Measurements from ENCODE around the gene KYAT1. TPM values are rescaled to one million over a fixed set of nuclear protein-coding genes. Genes with fewer than 3 reads are reported as not detected.
A peak's percentile ranks its signal among the peaks of the same experiment; 100 is the strongest.

KYAT1 gene
- total and polyA plus RNA-seq, 2 of the 13 experiments (the other 11 are each of a cell fraction or from before 2014, with no cell fraction given), result 9.2 to 46.5 TPM

DNA sequence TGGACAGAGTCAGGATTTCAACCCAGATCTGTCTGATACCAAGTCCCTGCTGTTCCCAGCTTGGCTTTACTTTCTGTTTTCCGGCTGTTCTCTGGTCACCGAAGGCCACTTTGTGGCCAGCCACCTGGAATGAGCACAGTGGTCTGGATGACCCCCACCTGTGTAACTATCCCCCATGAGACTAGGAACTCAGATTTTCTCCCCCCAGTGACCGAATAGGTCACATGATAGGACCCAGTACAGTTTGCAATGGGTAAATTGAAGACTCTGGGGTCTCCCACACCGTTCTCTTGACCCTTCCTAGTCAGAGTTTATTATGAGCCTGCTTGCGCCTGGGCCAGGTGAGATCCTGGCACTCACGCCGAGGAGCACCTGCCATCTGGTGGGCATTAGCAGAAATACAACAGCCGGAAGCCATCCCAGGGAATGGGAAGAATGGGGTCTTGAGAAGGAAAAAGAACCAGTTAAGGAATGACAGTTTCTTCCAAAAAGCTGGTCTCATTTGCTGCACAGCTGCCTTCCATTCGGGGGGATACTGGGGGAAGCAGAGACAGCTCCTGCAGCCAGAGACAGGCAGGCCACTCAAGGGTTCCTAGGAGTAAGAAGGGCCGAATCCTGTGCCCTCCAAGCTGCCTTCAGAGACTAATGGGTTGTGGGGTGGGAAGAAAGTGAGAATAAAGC, 46.1 kb upstream of the KYAT1 start (continued):
- TF ChIP-seq, protein P1, sequence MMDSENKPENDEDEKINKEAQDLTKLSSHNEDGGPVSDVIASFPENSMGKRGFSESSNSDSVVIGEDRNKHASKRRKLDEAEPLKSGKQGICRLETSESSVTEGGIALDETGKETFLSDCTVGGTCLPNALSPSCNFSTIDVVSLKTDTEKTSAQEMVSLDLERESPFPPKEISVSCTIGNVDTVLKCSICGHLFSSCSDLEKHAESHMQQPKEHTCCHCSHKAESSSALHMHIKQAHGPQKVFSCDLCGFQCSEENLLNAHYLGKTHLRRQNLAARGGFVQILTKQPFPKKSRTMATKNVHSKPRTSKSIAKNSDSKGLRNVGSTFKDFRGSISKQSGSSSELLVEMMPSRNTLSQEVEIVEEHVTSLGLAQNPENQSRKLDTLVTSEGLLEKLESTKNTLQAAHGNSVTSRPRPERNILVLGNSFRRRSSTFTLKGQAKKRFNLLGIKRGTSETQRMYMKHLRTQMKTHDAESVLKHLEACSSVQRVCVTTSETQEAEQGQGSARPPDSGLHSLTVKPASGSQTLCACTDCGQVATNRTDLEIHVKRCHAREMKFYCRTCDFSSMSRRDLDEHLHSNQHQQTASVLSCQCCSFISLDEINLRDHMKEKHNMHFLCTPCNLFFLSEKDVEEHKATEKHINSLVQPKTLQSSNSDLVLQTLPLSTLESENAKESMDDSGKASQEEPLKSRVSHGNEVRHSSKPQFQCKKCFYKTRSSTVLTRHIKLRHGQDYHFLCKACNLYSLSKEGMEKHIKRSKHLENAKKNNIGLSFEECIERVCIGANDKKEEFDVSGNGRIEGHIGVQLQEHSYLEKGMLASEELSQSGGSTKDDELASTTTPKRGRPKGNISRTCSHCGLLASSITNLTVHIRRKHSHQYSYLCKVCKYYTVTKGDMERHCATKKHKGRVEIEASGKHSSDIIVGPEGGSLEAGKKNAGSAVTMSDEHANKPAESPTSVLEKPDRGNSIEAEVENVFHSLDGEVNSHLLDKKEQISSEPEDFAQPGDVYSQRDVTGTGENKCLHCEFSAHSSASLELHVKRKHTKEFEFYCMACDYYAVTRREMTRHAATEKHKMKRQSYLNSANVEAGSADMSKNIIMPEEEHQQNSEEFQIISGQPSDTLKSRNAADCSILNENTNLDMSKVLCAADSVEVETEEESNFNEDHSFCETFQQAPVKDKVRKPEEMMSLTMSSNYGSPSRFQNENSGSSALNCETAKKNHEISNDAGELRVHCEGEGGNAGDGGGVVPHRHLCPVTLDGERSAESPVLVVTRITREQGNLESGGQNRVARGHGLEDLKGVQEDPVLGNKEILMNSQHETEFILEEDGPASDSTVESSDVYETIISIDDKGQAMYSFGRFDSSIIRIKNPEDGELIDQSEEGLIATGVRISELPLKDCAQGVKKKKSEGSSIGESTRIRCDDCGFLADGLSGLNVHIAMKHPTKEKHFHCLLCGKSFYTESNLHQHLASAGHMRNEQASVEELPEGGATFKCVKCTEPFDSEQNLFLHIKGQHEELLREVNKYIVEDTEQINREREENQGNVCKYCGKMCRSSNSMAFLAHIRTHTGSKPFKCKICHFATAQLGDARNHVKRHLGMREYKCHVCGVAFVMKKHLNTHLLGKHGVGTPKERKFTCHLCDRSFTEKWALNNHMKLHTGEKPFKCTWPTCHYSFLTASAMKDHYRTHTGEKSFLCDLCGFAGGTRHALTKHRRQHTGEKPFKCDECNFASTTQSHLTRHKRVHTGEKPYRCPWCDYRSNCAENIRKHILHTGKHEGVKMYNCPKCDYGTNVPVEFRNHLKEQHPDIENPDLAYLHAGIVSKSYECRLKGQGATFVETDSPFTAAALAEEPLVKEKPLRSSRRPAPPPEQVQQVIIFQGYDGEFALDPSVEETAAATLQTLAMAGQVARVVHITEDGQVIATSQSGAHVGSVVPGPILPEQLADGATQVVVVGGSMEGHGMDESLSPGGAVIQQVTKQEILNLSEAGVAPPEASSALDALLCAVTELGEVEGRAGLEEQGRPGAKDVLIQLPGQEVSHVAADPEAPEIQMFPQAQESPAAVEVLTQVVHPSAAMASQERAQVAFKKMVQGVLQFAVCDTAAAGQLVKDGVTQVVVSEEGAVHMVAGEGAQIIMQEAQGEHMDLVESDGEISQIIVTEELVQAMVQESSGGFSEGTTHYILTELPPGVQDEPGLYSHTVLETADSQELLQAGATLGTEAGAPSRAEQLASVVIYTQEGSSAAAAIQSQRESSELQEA (CRISPR knock-in tag; IDR thresholded peaks at IDR 0.05; ENCODE audit: not compliant biosample characterization), result no peak
- no peak for TF ChIP-seq ZFP36L2 (CRISPR knock-in tag; IDR thresholded peaks at IDR 0.05)
- TF ChIP-seq IRF2 (CRISPR knock-in tag; IDR thresholded peaks at IDR 0.05), result 0 out of 2 replicates have a peak, but pooled peaks have one; percentile 30
- TF ChIP-seq, protein P2, sequence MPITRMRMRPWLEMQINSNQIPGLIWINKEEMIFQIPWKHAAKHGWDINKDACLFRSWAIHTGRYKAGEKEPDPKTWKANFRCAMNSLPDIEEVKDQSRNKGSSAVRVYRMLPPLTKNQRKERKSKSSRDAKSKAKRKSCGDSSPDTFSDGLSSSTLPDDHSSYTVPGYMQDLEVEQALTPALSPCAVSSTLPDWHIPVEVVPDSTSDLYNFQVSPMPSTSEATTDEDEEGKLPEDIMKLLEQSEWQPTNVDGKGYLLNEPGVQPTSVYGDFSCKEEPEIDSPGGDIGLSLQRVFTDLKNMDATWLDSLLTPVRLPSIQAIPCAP (CRISPR knock-in tag; IDR thresholded peaks at IDR 0.05; ENCODE audit: low read depth), result no peak
- TF ChIP-seq RBM22 (optimal IDR thresholded peaks at IDR 0.05; ENCODE audit: low read length), result no peak
- no peak for TF ChIP-seq ISL2 (CRISPR knock-in tag; IDR thresholded peaks at IDR 0.05)
- TF ChIP-seq, protein P3, sequence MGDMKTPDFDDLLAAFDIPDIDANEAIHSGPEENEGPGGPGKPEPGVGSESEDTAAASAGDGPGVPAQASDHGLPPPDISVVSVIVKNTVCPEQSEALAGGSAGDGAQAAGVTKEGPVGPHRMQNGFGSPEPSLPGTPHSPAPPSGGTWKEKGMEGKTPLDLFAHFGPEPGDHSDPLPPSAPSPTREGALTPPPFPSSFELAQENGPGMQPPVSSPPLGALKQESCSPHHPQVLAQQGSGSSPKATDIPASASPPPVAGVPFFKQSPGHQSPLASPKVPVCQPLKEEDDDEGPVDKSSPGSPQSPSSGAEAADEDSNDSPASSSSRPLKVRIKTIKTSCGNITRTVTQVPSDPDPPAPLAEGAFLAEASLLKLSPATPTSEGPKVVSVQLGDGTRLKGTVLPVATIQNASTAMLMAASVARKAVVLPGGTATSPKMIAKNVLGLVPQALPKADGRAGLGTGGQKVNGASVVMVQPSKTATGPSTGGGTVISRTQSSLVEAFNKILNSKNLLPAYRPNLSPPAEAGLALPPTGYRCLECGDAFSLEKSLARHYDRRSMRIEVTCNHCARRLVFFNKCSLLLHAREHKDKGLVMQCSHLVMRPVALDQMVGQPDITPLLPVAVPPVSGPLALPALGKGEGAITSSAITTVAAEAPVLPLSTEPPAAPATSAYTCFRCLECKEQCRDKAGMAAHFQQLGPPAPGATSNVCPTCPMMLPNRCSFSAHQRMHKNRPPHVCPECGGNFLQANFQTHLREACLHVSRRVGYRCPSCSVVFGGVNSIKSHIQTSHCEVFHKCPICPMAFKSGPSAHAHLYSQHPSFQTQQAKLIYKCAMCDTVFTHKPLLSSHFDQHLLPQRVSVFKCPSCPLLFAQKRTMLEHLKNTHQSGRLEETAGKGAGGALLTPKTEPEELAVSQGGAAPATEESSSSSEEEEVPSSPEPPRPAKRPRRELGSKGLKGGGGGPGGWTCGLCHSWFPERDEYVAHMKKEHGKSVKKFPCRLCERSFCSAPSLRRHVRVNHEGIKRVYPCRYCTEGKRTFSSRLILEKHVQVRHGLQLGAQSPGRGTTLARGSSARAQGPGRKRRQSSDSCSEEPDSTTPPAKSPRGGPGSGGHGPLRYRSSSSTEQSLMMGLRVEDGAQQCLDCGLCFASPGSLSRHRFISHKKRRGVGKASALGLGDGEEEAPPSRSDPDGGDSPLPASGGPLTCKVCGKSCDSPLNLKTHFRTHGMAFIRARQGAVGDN (CRISPR knock-in tag; IDR thresholded peaks at IDR 0.05), result peak; percentile 37; the same call in 1 of the 2 replicates
- TF ChIP-seq NR3C1 (CRISPR knock-in tag; IDR thresholded peaks at IDR 0.05), result no peak
- TF ChIP-seq SPEN (CRISPR knock-in tag; IDR thresholded peaks at IDR 0.05; ENCODE audit: low read depth), result 0 out of 2 replicates have a peak, but pooled peaks have one; percentile 46
- TF ChIP-seq, protein P4, sequence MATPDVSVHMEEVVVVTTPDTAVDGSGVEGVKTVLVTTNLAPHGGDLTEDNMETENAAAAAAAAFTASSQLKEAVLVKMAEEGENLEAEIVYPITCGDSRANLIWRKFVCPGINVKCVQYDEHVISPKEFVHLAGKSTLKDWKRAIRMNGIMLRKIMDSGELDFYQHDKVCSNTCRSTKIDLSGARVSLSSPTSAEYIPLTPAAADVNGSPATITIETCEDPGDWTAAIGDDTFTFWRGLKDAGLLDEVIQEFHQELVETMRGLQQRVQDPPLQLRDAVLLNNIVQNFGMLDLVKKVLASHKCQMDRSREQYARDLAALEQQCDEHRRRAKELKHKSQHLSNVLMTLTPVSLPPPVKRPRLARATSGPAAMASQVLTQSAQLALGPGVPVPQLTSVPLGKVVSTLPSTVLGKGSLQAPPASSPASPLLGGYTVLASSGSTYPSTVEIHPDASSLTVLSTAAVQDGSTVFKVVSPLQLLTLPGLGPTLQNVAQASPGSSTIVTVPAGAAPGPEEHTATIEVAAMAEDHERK (CRISPR knock-in tag; IDR thresholded peaks at IDR 0.05; ENCODE audit: low read depth), result no peak
- 0 out of 2 replicates have a peak, but pooled peaks have one; percentile 28 for TF ChIP-seq THAP11 (CRISPR knock-in tag; IDR thresholded peaks at IDR 0.05)
- TF ChIP-seq ISX (CRISPR knock-in tag; conservative IDR thresholded peaks at IDR 0.05), result no peak
- TF ChIP-seq GTF2F1 (IDR thresholded peaks at IDR 0.05; ENCODE audit: low read length), result no peak
